H1 (cell line): ENCODE measurements around the gene CCNG2. TPM values are rescaled to one million over a fixed set of nuclear protein-coding genes. Genes with fewer than 3 reads are reported as not detected.

ENCODE experiments used
- POLR2A ChIP-seq, 2 experiments: IDR thresholded peaks; 1 replicate in 1 of 2; 2 replicates in 1 of 2; pipeline ENCODE4 v1.6.1; 2011; ENCODE audit warnings: low read depth in 2 of 2, low read length in 2 of 2, mild to moderate bottlenecking in 2 of 2; ENCODE audit errors: control extremely low read depth in 1 of 2
- TAF7 ChIP-seq: optimal IDR thresholded peaks from 2 replicates; pipeline ENCODE3; 2011; ENCODE audit warnings: low read depth, mild to moderate bottlenecking, inconsistent platforms, low read length, moderate library complexity, borderline replicate concordance
- polyA plus RNA-seq, 7 experiments: library from polyadenylated mRNA; depleted of rRNA in 3 of 7; stranded (reverse) in 5 of 7; unstranded in 2 of 7; fragments of >200 nt in 5 of 7; fragments of 200-250 nt in 2 of 7; gene quantifications; 1 replicate in 5 of 7; 2 replicates in 1 of 7; 4 replicates in 1 of 7; pipeline versions ENCODE4 v1.2.1 to v1.2.3, GENCODE V29; 2011 to 2013; ENCODE audit warnings: missing spikeins in 2 of 7, mixed read lengths in 2 of 7
- total RNA-seq: library from RNA; stranded (reverse); fragmentation: NEBNext Ultra II Directional; extraction: Animal tissue kit (Norgen Biotek cat#: 25700); gene quantifications from 2 replicates; pipeline ENCODE4 v1.2.1, GENCODE V29; 2021
- TF ChIP-seq, protein P1 (sequence below): fragments of 300-600 bp; sonication (generic); IDR thresholded peaks from 2 replicates; pipeline ENCODE4 v1.7.1; 2012; ENCODE audit warnings: low read length, moderate library complexity, mild to moderate bottlenecking, inconsistent platforms; ENCODE audit not compliant: insufficient replicate concordance

Gene CCNG2
- total and polyA plus RNA-seq, 2 of the 8 experiments (the other 6 are each of a cell fraction or from before 2014, with no cell fraction given) = 3.5 to 13.9 TPM

GRCh38 chr4:77141964-77142645, 14.9 kb upstream of the CCNG2 start (continued):
- TF ChIP-seq, protein P1, sequence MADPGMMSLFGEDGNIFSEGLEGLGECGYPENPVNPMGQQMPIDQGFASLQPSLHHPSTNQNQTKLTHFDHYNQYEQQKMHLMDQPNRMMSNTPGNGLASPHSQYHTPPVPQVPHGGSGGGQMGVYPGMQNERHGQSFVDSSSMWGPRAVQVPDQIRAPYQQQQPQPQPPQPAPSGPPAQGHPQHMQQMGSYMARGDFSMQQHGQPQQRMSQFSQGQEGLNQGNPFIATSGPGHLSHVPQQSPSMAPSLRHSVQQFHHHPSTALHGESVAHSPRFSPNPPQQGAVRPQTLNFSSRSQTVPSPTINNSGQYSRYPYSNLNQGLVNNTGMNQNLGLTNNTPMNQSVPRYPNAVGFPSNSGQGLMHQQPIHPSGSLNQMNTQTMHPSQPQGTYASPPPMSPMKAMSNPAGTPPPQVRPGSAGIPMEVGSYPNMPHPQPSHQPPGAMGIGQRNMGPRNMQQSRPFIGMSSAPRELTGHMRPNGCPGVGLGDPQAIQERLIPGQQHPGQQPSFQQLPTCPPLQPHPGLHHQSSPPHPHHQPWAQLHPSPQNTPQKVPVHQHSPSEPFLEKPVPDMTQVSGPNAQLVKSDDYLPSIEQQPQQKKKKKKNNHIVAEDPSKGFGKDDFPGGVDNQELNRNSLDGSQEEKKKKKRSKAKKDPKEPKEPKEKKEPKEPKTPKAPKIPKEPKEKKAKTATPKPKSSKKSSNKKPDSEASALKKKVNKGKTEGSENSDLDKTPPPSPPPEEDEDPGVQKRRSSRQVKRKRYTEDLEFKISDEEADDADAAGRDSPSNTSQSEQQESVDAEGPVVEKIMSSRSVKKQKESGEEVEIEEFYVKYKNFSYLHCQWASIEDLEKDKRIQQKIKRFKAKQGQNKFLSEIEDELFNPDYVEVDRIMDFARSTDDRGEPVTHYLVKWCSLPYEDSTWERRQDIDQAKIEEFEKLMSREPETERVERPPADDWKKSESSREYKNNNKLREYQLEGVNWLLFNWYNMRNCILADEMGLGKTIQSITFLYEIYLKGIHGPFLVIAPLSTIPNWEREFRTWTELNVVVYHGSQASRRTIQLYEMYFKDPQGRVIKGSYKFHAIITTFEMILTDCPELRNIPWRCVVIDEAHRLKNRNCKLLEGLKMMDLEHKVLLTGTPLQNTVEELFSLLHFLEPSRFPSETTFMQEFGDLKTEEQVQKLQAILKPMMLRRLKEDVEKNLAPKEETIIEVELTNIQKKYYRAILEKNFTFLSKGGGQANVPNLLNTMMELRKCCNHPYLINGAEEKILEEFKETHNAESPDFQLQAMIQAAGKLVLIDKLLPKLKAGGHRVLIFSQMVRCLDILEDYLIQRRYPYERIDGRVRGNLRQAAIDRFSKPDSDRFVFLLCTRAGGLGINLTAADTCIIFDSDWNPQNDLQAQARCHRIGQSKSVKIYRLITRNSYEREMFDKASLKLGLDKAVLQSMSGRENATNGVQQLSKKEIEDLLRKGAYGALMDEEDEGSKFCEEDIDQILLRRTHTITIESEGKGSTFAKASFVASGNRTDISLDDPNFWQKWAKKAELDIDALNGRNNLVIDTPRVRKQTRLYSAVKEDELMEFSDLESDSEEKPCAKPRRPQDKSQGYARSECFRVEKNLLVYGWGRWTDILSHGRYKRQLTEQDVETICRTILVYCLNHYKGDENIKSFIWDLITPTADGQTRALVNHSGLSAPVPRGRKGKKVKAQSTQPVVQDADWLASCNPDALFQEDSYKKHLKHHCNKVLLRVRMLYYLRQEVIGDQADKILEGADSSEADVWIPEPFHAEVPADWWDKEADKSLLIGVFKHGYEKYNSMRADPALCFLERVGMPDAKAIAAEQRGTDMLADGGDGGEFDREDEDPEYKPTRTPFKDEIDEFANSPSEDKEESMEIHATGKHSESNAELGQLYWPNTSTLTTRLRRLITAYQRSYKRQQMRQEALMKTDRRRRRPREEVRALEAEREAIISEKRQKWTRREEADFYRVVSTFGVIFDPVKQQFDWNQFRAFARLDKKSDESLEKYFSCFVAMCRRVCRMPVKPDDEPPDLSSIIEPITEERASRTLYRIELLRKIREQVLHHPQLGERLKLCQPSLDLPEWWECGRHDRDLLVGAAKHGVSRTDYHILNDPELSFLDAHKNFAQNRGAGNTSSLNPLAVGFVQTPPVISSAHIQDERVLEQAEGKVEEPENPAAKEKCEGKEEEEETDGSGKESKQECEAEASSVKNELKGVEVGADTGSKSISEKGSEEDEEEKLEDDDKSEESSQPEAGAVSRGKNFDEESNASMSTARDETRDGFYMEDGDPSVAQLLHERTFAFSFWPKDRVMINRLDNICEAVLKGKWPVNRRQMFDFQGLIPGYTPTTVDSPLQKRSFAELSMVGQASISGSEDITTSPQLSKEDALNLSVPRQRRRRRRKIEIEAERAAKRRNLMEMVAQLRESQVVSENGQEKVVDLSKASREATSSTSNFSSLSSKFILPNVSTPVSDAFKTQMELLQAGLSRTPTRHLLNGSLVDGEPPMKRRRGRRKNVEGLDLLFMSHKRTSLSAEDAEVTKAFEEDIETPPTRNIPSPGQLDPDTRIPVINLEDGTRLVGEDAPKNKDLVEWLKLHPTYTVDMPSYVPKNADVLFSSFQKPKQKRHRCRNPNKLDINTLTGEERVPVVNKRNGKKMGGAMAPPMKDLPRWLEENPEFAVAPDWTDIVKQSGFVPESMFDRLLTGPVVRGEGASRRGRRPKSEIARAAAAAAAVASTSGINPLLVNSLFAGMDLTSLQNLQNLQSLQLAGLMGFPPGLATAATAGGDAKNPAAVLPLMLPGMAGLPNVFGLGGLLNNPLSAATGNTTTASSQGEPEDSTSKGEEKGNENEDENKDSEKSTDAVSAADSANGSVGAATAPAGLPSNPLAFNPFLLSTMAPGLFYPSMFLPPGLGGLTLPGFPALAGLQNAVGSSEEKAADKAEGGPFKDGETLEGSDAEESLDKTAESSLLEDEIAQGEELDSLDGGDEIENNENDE = no peak
- TF ChIP-seq TAF7 = no peak
- TF ChIP-seq POLR2A (IDR thresholded peaks at IDR 0.05; ENCODE audit: control extremely low read depth in 1 of 2, low read depth in 2 of 2, low read length in 2 of 2) = no peak
